Body of pancreas (tissue), 4 donors: ENCODE results near the gene SCRN2. TPM values are rescaled to one million over a fixed set of nuclear protein-coding genes. Genes with fewer than 3 reads are reported as not detected.

Experiments
- ATAC-seq: fragments of 150-250 bp; one replicate; pipeline ENCODE4 v1.9.1; 2016
- DNase-seq, 4 donors: peaks; one replicate each; pipeline ENCODE4 v3.0.0-alpha.2; 2019
- H3K27ac ChIP-seq, 4 donors: fragments of 200-600 bp; sonication (generic); 1 replicate in 3 of 4; 2 replicates in 1 of 4; pipeline versions ENCODE4 v1.5.1 to v1.6.1; 2016 to 2019; ENCODE audit warnings: mild to moderate bottlenecking in 1 of 4, mixed read lengths in 1 of 4, moderate library complexity in 1 of 4
- H3K27me3 ChIP-seq, 2 donors: fragments of 200-600 bp; sonication (generic); one replicate each; pipeline ENCODE4 v1.6.0; 2016; ENCODE audit warnings: mild to moderate bottlenecking in 1 of 2
- H3K36me3 ChIP-seq, 2 donors: fragments of 200-600 bp; sonication (generic); replicated peaks in 1 of 2; 2 replicates each; pipeline ENCODE4 v1.5.1; 2016; ENCODE audit warnings: low read depth in 2 of 2; ENCODE audit not compliant: insufficient read depth in 1 of 2
- H3K4me1 ChIP-seq: fragments of 200-600 bp; sonication (generic); one replicate; pipeline ENCODE4 v1.6.0; 2016
- H3K4me3 ChIP-seq, 2 donors: fragments of 200-600 bp; sonication (generic); 1 replicate in 1 of 2; 2 replicates in 1 of 2; pipeline ENCODE4 v1.5.1; 2016 to 2019
- H3K9me3 ChIP-seq, 3 donors: fragments of 200-600 bp; sonication (generic); 1 replicate in 2 of 3; 2 replicates in 1 of 3; pipeline ENCODE4 v1.5.1; 2016
- CTCF ChIP-seq, 7 experiments: fragments of 450-650 bp in 4 of 7; fragments of 200-600 bp in 3 of 7; sonication (generic) in 3 of 7; IDR thresholded peaks; one replicate each; pipeline ENCODE4 v1.5.1; 2016 to 2019; ENCODE audit warnings: antibody characterized with exemption in 7 of 7
- POLR2A ChIP-seq, 3 donors: fragments of 450-650 bp; IDR thresholded peaks; one replicate each; pipeline ENCODE4 v1.6.1; 2016; ENCODE audit warnings: antibody characterized with exemption in 3 of 3, mild to moderate bottlenecking in 2 of 3
- WGBS, 2 donors: methylation state at CpG; one replicate each; pipeline ENCODE4 v1.1.5; 2017; 5-methylcytosine and 5-hydroxymethylcytosine counted together
- intact Hi-C: fragments of 100-400 bp; cut with DNase I; formaldehyde crosslinking; loops from one replicate; pipeline ENCODE4 v1.15.1; 2023
- total RNA-seq, 2 donors: library from RNA; depleted of rRNA; stranded (reverse); fragments of >200 nt; gene quantifications; one replicate each; pipeline ENCODE4 v1.1.0, GENCODE V29; 2016

Gene SCRN2
- total RNA-seq, 2 donors from 2014 or later = 37.2 to 45.7 TPM

GRCh38 chr17:47823519-47823918, 17.6 kb downstream of the SCRN2 start:
- intact Hi-C loops = no loop called here
- Histone ChIP-seq H3K4me3 (no peak overlapping the region), H3K36me3 (peaks cover 9 to 17% of the 10 kb centered on the region in 2 donors), H3K27me3 (no peaks in the 10 kb centered on the region), H3K4me1 (peaks cover 22% of the 10 kb centered on the region), H3K9me3 (no peaks in the 10 kb centered on the region), H3K27ac (no peak overlapping the region)
- no peak for ATAC-seq
- 83 to 85% methylated on average over 4 of the region's 4 CpGs for WGBS, 2 donors
- no peak for TF ChIP-seq POLR2A (IDR thresholded peaks at IDR 0.05)
- TF ChIP-seq CTCF (IDR thresholded peaks at IDR 0.05) = no peak
- no peak for DNase-seq

GRCh38 chr17:47822785-47823184, 18.3 kb downstream of the SCRN2 start:
- no peak for TF ChIP-seq CTCF (IDR thresholded peaks at IDR 0.05)
- TF ChIP-seq POLR2A (IDR thresholded peaks at IDR 0.05) = no peak
- intact Hi-C loops = no loop called here
- Histone ChIP-seq H3K27me3 (no peaks in the 10 kb centered on the region), H3K4me1 (peaks cover 22% of the 10 kb centered on the region), H3K36me3 (peaks cover 9 to 21% of the 10 kb centered on the region in 2 donors), H3K9me3 (no peaks in the 10 kb centered on the region), H3K27ac (peak overlapping the region in 1 of 4 donors; percentile 77), H3K4me3 (no peak overlapping the region)
- no peak for ATAC-seq
- DNase-seq = no peak
- 89 to 91% methylated on average over 4 of the region's 4 CpGs for WGBS, 2 donors

- Histone ChIP-seq H3K27me3 (no peaks in the 10 kb centered on the region), H3K4me1 (peaks cover 22% of the 10 kb centered on the region), H3K9me3 (no peaks in the 10 kb centered on the region), H3K27ac (peak within 1 kb of the TSS; percentile 53 to 77 (median 70)), H3K4me3 (peak within 1 kb of the TSS; percentile 59 to 80), H3K36me3 (peaks cover 8 to 23% of the 10 kb centered on the region in 2 donors)
- intact Hi-C loops = no loop called here
- peak; percentile 81 to 90 (median 86) for DNase-seq
- 7 to 22% methylated on average over 4 to 20 of the region's 21 CpGs for WGBS, 2 donors
- ATAC-seq = peak; percentile 96
- TF ChIP-seq POLR2A (IDR thresholded peaks at IDR 0.05) (peak; percentile 76 to 86 (median 85)), CTCF (IDR thresholded peaks at IDR 0.05) (peak in 1 of 7 experiments; percentile 32)
Observed at GRCh38 chr17:47821424-47822391, 19.4 kb downstream of the SCRN2 start, which contains the start of gene OSBPL7. TSS of gene OSBPL7 (minus strand) at chr17:47821794. CDS start at chr17:47820278, 1,516 bp downstream.

- Histone ChIP-seq H3K9me3 (no peaks in the 10 kb centered on the region), H3K27me3 (no peaks in the 10 kb centered on the region), H3K36me3 (peaks cover 10 to 23% of the 10 kb centered on the region in 2 donors), H3K27ac (peak overlapping the region; percentile 53 to 77 (median 70)), H3K4me3 (peak overlapping the region; percentile 59 to 80), H3K4me1 (peaks cover 22% of the 10 kb centered on the region)
- intact Hi-C loops = no loop called here
- peak; percentile 19 for ATAC-seq
- TF ChIP-seq CTCF (IDR thresholded peaks at IDR 0.05) (no peak), POLR2A (IDR thresholded peaks at IDR 0.05) (no peak)
- 0 to 1% methylated on average over 4 of the region's 4 CpGs for WGBS, 2 donors
- peak in 1 of 4 donors; percentile 39 for DNase-seq
Observed at GRCh38 chr17:47821031-47821423, 20.0 kb downstream of the SCRN2 start.
